GM18517 (cell line): ENCODE measurements around the gene TNS3.

Experiments used
- ATAC-seq: cut with Tn5 transposase; IDR thresholded peaks from one replicate; pipeline ENCODE4 v1.9.1; 2021; ENCODE audit warnings: mild to moderate bottlenecking, moderate library complexity; ENCODE audit not compliant: unreplicated experiment

Gene TNS3

GRCh38 chr7:47582764-47583738 is 1.1 kb upstream of the TNS3 start:
- ATAC-seq: no peak

- ATAC-seq: no peak
Measured at GRCh38 chr7:47581438-47581803, 490 bp downstream of the TNS3 start.

- no peak for ATAC-seq
Measured at GRCh38 chr7:47580811-47581331, 1.0 kb downstream of the TNS3 start.

- ATAC-seq: no peak
Measured at GRCh38 chr7:47580175-47580706, 1.7 kb downstream of the TNS3 start.

GRCh38 chr7:47579458-47579857 is 2.5 kb downstream of the TNS3 start:
- ATAC-seq: no peak

GRCh38 chr7:47578579-47579270 is 3.2 kb downstream of the TNS3 start:
- ATAC-seq: no peak

- ATAC-seq: no peak
Measured at GRCh38 chr7:47577321-47577919, 4.5 kb downstream of the TNS3 start.

- no peak for ATAC-seq
Measured at GRCh38 chr7:47576866-47577306, 5.0 kb downstream of the TNS3 start.

GRCh38 chr7:47576031-47576865 is 5.7 kb downstream of the TNS3 start:
- no peak for ATAC-seq

GRCh38 chr7:47574482-47575329 is 7.2 kb downstream of the TNS3 start:
- peak; percentile 87 for ATAC-seq

- ATAC-seq: no peak
Measured at GRCh38 chr7:47573758-47574481, 8.0 kb downstream of the TNS3 start.

GRCh38 chr7:47572939-47573757 is 8.8 kb downstream of the TNS3 start:
- ATAC-seq: no peak

- ATAC-seq: no peak
Measured at GRCh38 chr7:47572094-47572445, 9.8 kb downstream of the TNS3 start.

- no peak for ATAC-seq
Measured at GRCh38 chr7:47571331-47572093, 10.4 kb downstream of the TNS3 start.

GRCh38 chr7:47570649-47571050 is 11.3 kb downstream of the TNS3 start:
- ATAC-seq: no peak

- ATAC-seq: no peak
Measured at GRCh38 chr7:47568547-47568946, 13.4 kb downstream of the TNS3 start.

- ATAC-seq: no peak
Measured at GRCh38 chr7:47568056-47568455, 13.9 kb downstream of the TNS3 start.
